Left lobe of liver (tissue), 2 donors: ENCODE measurements around the gene ABHD14A. TPM values are rescaled to one million over a fixed set of nuclear protein-coding genes. Genes with fewer than 3 reads are reported as not detected.

Experiments used
- ATAC-seq: fragments of 200-7000 bp; cut with Tn5 transposase; one replicate; pipeline ENCODE4 v1.9.1; 2020; ENCODE audit warnings: mild to moderate bottlenecking, moderate library complexity
- DNase-seq: peaks from one replicate; pipeline ENCODE4 v3.0.0-alpha.2; 2020; ENCODE audit warnings: low spot score
- total RNA-seq: library from RNA; stranded (reverse); gene quantifications from one replicate; pipeline ENCODE4 v1.2.1, GENCODE V29; 2021
- donor health status: DM: no; HTN: no; CAD: no; lungs with moderate emphysema.
- donor health status: DM: no; HTN: yes; CAD: no.

Gene ABHD14A
- total RNA-seq, 1 donor from 2014 or later = 13.8 TPM

DNA sequence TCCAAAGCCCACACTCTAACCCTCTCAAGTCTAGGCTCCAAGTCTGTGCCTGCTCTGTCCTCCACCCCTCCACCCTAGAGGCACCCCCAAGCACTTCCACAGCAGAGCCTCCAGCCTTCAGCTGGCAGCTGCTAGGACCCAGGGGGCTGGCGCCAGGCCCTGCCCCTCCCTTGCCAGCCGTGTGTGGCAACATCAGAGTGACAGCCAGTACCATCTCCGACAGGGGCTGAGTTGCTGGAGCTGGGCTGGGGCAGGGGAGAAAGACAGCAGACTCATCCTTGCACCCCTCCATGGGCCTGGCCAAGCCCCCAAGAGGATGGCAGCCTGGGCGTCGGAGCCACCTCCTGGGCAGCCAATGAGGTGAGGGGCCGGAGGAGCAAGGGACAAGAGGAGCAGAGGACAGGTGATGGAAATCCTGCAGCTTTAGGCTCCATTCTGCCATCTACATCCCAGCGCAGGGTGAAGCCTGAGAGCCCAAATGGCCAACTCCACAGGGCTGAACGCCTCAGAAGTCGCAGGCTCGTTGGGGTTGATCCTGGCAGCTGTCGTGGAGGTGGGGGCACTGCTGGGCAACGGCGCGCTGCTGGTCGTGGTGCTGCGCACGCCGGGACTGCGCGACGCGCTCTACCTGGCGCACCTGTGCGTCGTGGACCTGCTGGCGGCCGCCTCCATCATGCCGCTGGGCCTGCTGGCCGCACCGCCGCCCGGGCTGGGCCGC is 19.5 kb upstream of the ABHD14A start, which contains the start of gene GPR62:
Gene GPR62, plus strand, starts transcription at position 207 of the 718 bp plus-strand sequence. Its CDS starts 272 bp downstream, at position 479.
- no peak for DNase-seq
- ATAC-seq = peak; percentile 38

DNA sequence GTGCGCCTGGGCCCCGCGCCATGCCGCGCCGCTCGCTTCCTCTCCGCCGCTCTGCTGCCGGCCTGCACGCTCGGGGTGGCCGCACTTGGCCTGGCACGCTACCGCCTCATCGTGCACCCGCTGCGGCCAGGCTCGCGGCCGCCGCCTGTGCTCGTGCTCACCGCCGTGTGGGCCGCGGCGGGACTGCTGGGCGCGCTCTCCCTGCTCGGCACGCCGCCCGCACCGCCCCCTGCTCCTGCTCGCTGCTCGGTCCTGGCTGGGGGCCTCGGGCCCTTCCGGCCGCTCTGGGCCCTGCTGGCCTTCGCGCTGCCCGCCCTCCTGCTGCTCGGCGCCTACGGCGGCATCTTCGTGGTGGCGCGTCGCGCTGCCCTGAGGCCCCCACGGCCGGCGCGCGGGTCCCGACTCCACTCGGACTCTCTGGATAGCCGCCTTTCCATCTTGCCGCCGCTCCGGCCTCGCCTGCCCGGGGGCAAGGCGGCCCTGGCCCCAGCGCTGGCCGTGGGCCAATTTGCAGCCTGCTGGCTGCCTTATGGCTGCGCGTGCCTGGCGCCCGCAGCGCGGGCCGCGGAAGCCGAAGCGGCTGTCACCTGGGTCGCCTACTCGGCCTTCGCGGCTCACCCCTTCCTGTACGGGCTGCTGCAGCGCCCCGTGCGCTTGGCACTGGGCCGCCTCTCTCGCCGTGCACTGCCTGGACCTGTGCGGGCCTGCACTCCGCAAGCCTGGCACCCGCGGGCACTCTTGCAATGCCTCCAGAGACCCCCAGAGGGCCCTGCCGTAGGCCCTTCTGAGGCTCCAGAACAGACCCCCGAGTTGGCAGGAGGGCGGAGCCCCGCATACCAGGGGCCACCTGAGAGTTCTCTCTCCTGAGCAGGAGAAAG is 18.7 kb upstream of the ABHD14A start:
- ATAC-seq = peak; percentile 81

DNA sequence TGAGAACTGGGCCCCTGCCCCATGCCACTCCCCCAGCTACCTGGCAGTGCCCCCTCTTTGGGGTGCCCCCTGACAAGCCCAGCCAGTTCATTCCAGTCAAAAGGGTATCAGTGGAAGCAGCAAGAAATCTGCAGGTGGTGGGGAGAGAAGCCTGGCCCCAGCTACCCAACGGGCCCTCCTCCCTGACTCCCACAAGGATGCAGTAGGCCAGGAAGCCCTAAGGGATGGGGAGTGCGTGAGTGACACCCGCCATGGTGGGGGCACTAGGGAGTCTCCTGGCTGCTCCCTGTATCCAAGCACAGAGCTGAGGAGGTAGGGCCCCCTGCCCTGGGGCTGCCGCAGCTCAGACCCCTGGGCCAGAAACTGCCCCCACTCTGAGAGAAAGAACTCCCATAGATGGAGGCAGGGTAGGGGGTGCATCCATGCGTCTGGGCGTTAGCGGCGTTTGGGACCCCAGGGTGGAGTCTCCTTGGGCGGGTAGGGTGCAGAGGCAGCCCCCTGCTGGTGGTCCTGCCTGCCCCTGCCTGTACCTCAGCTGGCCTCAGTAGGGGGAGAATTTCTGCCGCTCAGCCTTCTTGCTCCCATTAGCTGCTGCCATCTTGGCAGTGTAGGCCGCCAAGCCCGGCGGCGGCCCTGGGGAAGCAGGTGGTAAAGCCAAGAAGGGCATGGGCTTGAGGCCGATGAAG is 17.2 kb upstream of the ABHD14A start:
- ATAC-seq (no peak), DNase-seq (no peak)

More for the DNA sequence above, 18.7 kb upstream of the ABHD14A start:
- no peak for DNase-seq

- ATAC-seq = no peak
- no peak for DNase-seq
Measured at GRCh38 chr3:51958603-51959521, 16.0 kb upstream of the ABHD14A start.

- ATAC-seq (no peak), DNase-seq (no peak)
Measured at GRCh38 chr3:51959651-51960050, 15.2 kb upstream of the ABHD14A start.

DNA sequence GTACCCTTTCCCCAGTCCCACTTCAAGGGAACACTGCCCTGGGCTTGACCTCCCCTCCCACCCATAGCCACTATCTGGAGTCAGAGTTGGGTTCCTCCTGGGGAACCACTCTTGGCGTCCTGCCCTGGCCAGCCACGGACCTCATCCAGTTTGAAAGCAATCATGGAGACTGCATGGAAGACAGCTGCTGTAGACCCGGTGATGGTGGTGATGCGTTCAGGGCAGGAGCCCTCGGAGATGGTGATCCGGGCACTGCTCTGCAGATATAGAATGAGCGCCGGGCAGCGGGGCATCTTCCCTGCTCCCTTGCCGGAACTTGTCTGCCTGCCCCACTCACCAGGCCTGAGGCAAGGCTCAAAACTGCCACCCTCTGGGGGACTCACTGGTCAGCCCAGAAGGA is 14.5 kb upstream of the ABHD14A start:
- no peak for DNase-seq
- no peak for ATAC-seq

- no peak for DNase-seq
Measured at GRCh38 chr3:51961011-51961410, 13.9 kb upstream of the ABHD14A start.

DNA sequence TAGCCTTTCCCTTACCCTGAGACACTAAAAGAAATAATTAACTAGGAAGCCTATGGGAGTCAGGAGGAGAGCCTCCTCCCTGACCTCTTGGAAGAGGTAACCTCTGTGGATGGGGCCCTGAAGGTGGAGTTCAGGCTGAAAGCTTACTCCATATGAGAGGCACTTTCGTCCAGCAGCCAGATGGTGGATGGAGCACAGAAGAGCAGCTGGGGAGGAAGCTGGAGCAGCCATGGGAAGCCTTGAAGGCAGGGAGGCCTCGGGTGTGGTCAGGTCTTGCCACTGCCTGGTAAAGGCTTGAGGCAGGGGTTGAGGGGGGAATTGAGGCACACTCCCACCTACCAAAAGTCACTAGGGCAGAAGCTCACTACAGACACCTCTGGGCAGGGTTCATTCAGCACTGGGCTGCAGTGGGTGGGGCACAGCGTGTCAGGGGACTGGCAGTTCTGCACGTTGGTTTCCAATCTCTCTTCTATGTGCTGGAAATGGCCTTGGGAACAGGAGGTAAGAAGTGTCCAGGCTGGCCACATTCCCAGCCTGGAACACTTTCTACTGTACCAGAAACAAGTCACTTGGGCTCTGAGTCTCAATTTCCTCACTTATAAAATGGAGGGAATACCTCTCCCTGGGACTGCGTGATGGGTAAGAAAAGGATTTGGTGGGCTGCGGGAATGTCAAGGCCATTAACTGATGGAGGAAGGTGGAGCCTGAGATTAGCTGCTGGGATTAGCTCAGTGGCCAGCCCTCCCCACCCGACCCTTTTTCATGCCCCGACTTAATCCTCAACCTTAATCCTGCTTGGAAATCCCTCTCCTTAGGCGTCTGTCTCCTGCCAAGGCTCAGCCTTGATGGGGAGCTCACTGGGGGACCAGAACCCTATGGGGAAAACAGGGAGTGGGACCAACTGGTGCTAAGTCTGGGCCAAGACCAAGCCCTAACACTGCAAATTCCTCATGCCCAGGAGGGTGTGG is 13.0 kb upstream of the ABHD14A start:
- DNase-seq (no peak), ATAC-seq (no peak)

More at GRCh38 chr3:51961011-51961410, 13.9 kb upstream of the ABHD14A start:
- no peak for ATAC-seq

DNA sequence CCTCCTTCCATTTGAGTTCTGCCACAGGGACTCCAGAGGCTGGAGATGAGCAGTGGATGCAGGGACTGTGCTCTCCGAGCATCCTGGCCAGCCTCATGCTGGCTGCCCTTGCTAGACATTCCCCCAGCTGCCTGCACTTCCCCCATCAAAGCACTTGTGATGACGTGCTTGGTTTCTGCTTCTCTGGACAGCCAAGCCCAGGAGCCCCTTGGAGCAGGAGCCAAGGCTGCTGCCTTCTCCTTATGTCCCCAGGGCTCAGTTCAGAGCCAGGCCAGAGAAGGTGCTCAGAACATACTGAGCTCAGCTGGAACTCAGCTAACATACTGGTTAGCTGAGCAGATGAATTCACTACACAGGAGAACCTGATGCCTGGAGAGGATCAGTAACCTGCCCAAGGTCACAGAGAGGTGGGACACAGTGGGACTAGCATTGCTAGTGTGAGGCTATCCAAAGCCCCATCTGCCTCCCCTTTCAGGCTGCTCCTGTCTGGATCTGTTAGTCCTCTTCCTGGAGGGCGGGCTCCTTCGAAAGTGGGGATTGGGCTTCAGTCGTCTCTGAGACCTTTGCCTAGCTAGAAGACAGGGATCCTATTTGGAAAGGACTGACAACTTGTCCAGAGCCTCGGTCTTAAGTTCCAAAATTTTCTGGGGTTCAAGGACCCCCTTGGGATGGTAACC is 11.9 kb upstream of the ABHD14A start:
- DNase-seq (no peak), ATAC-seq (no peak)

GRCh38 chr3:51963951-51964451 is 10.9 kb upstream of the ABHD14A start:
- no peak for ATAC-seq
- DNase-seq = no peak

GRCh38 chr3:51964521-51964920 is 10.3 kb upstream of the ABHD14A start:
- ATAC-seq (no peak), DNase-seq (no peak)

DNA sequence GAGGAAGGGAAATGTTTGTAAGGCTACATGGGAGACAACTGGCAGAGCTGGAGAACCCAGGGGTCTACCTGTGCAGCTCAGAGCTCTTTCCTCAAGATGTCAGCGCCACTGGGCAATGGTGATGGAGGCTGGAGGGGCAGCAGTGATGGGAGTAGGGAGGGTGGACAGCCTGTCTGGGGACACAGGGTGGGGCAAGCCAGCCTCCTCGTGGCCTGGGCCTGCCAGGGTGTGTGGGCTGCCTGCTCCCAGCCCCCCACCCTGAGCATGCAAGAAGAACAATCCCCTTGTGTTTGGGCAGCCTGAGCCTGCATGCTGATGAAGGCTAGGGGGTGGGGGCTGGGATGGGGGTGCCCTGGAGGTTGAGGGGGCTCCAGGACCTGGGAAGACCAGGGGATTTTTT is 8.8 kb upstream of the ABHD14A start:
- no peak for DNase-seq

GRCh38 chr3:51966486-51966885 is 8.4 kb upstream of the ABHD14A start:
- no peak for ATAC-seq
- no peak for DNase-seq

More for the DNA sequence above, 8.8 kb upstream of the ABHD14A start:
- no peak for ATAC-seq

- DNase-seq (no peak), ATAC-seq (no peak)
Measured at GRCh38 chr3:51966922-51967383, 7.9 kb upstream of the ABHD14A start.

- peak; percentile 70 for ATAC-seq
- DNase-seq = peak; percentile 66
Measured at GRCh38 chr3:51967384-51968169, 7.3 kb upstream of the ABHD14A start, which contains the start of gene PCBP4. PCBP4 (minus strand) TSS chr3:51967454; CDS start chr3:51961240, 6,214 bp downstream.

- ATAC-seq (peak; percentile 33), DNase-seq (no peak)
Measured at GRCh38 chr3:51968170-51968775, 6.6 kb upstream of the ABHD14A start.
